ENCODE data around the gene LIPI.
A peak's percentile ranks its signal among the peaks of the same experiment; 100 is the strongest.
"Not testable (repeated sequence)": the region's sequence is repeated elsewhere in the genome, so short reads cannot be mapped to it uniquely, and the experiment has no call there.

The LIPI gene

DNA sequence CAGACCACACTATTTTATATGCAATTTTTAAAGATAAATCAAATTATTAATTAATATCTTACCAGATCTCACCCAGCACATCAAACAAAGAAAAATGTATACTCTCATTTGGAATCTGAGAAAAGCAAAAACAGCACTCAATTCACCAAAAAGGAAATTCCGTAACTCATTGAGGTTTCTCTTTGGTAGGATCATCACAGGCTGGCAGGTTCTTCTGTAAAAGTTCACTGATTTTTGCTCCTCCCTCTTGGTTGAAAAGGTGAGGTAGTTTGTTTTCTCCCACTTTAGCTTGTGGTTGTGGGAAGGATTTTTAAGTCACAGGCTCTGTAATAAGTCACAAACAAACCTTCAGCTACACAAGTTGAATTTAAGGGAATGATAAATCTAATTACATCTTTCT lies at the start of gene LIPI:
Gene LIPI, minus strand, starts transcription at position 218 of the 400 bp plus-strand sequence. Its CDS starts 110 bp downstream, at position 108.
- no peak for DNase-seq

DNA sequence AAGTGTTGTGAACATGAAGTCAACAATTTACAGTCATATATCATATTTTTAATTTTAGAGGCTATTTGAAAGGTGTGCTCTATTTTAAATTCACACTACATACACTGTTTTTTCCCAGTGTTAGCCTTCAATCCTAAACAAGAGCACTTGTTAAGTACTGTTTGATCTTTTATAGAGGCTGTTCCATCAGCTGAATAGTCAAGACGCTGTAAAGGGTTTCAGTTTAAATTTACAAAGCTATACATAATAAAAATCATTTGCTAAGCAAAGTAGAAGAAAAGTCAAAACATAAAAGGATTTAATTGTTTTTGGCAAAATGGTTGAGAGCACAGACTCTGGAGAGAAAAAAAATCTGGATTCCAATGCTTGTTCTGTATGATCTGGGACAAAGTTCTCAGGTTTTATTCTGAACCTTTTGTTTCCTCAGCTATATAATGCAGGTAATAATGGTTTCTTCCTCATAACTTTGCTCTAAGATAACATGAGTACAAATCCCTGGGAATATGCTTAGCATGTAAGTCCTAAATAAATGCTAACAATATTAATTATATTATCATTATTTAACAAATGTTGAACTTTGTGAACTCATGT lies 49.5 kb upstream of the LIPI start:
- no peak for DNase-seq

GRCh38 chr21:14259747-14260146 lies 49.0 kb upstream of the LIPI start:
- peak; percentile 68 for DNase-seq

DNA sequence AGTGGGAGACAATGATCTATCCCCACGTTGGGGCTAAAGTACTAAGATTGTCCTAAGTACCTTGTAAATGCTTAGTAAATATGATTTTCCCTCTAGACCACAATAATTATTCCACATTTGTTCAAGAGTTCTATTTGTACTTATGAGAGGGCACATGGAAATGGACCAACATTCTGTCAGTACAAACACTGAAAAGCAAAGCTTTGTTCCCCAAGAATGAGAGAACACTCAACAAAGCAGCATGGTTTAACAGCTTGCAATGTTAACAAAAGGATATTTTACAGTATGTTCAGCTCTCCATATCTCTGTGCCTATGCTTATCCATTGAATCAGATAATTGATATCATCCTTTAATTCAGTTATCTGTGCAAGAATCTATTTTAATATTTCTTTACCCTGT lies 40.6 kb upstream of the LIPI start:
- no peak for DNase-seq

GRCh38 chr21:14245711-14246110 lies 35.0 kb upstream of the LIPI start:
- no peak for DNase-seq

- no peak for DNase-seq
Observed at GRCh38 chr21:14244911-14245310, 34.2 kb upstream of the LIPI start.

- no peak for DNase-seq
Observed at GRCh38 chr21:14243874-14244273, 33.1 kb upstream of the LIPI start.

DNA sequence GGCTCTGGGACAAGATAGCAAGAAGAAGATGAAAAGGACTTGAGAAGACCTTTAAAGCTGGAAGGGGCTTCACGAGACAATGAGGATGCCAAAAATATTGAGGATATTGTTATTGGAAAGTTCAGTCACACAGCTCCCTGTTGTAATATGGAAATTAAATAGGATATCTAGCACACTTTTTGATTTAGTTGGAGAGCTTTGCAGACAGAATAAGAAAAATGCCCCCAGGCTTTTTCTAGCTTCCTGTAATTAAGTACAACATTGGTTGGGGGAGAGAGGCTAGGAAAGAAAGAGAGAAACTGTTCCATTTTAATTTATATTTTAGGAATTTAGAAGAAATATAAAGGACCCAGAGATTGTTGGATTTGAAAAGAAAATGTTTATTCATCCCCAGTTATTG lies 32.7 kb upstream of the LIPI start:
- DNase-seq = no peak

- no peak for DNase-seq
Observed at GRCh38 chr21:14241297-14241696, 30.5 kb upstream of the LIPI start.

DNA sequence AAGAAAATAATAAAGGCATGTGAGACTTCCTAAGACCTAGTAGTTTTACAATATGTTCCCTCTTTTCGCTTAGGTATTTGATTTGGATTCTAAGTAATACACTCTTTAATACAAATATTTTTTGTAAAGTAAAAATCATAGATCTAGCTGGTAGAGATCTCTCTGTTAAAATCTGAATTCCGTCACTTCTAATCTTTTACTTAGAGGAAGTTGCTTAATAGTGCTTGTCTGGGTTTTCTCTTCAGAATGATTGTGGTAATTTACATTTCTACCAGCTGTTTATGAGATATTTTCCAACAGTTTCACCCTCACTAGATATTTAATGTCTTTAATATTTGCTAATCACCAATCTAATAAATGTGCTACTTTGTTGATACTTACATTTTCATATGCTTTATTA lies 28.5 kb upstream of the LIPI start:
- no peak for DNase-seq

- DNase-seq = no peak
Observed at GRCh38 chr21:14236180-14236579, 25.4 kb upstream of the LIPI start.

- DNase-seq = no peak
Observed at GRCh38 chr21:14235101-14235500, 24.3 kb upstream of the LIPI start.

- DNase-seq = no peak
Observed at GRCh38 chr21:14229399-14229798, 18.6 kb upstream of the LIPI start.

DNA sequence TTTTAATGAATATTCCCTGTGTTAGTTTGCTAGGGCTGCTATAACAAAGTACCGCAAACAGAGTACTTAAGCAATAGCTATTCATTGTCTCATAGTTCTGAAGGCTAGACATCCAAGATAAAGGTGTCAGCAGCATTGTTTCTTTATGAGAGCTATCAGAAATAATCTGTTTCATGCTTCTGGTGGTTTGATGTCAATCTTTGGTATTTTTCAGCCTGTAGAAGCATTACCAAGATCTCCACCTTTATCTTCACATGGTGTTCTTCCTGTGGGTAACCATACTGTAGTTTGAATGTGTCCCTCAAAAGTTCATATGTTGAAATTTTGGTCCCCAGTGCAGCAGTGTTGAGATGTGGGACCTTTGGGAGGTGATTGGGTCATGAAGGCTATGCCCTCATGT lies 12.6 kb upstream of the LIPI start:
- no peak for DNase-seq

GRCh38 chr21:14215971-14216641 lies 5.4 kb upstream of the LIPI start, which contains the start of gene RBM11:
Gene RBM11 (plus strand): TSS chr21:14216157. CDS start chr21:14216187, 30 bp downstream.
- DNase-seq = no peak

- DNase-seq = no peak
Observed at GRCh38 chr21:14213164-14213563, 2.4 kb upstream of the LIPI start.

GRCh38 chr21:14206222-14206621 lies 4.5 kb downstream of the LIPI start:
- DNase-seq = no peak

DNA sequence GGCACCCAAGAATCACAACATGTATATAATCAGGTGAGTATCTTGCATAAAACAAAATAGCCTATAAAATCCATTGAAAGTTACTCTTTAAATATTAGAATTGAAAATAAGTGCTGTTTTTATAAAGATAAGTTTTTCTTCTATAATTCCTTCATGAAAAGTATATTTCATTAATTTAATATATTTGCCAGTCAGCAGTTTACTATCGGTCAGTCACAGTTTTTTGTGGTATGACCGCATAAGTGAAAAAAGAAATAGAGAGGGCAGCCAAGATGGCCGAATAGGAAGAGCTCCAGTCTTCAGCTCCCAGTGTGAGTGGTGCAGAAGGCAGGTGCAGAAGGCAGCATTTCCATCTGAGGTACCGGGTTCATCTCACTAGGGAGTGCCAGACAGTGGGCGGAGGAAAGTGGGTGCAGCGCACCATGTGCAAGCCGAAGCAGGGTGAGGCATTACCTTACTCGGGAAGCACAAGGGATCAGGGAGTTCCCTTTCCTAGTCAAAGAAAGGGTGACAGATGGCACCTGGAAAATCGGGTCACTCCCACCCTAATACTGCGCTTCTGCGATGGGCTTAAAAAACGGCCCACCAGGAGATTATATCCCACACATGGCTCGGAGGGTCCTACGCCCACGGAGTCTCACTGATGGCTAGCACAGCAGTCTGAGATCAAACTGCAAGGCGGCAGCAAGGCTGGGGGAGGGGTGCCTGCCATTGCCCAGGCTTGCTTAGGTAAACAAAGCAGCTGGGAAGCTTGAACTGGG lies 44.1 kb downstream of the LIPI start:
- DNase-seq = not testable (repeated sequence)

GRCh38 chr21:14143999-14144398 lies 66.8 kb downstream of the LIPI start:
- no peak for DNase-seq

GRCh38 chr21:14124266-14124665 lies 86.5 kb downstream of the LIPI start:
- DNase-seq = no peak

DNA sequence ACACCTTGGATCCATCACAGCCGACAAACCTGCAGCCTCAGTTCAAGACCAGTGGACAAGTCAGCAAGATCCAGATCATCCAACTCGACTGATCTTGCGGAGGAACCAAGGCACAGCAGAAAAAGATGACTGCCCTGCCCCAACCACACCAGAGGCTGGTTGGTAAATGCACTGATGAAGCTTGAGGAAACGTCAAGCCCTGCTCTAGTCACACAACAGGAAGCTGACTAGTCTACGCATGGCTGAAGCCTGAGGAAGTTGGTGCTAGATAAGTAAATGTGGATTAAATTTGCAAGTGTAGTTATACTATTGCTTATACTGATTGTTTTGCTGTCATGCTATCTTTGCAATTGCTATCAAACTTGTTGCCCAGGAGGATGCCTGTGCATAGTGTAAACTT lies 89.0 kb downstream of the LIPI start:
- no peak for DNase-seq

GRCh38 chr21:14120091-14120734 lies 90.5 kb downstream of the LIPI start:
- DNase-seq = no peak

- no peak for DNase-seq
Observed at GRCh38 chr21:14119038-14119437, 91.7 kb downstream of the LIPI start.

DNA sequence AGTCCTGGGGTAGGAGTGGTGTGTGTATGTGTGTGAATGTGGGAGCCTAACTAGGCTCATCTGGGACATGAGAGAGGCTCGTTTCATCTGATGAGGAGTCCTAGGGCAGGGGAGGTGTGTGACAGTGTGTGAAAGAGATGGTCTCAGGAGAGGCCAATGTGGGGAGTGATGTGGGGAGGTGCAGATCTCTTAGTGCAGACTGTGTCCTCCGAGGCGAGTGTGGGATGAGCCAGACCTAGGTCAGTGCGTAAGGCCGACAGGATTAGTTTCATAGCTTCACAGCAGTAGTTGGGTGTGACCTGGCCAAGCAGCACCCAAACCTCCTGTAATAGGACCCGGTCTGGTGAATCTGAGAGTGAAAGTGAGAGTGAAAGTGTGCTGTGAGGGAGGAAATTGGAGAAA lies 94.7 kb downstream of the LIPI start:
- no peak for DNase-seq

All from NCI-H2029 treated with DMSO at 0.1 percent for 48 hours (cell line).